GM18867 (cell line): ENCODE data around the gene DYRK1B.

Source experiments
- ATAC-seq: cut with Tn5 transposase; IDR thresholded peaks from one replicate; pipeline ENCODE4 v1.9.1; 2021; ENCODE audit warnings: mild to moderate bottlenecking, moderate library complexity; ENCODE audit not compliant: unreplicated experiment

The DYRK1B gene

DNA sequence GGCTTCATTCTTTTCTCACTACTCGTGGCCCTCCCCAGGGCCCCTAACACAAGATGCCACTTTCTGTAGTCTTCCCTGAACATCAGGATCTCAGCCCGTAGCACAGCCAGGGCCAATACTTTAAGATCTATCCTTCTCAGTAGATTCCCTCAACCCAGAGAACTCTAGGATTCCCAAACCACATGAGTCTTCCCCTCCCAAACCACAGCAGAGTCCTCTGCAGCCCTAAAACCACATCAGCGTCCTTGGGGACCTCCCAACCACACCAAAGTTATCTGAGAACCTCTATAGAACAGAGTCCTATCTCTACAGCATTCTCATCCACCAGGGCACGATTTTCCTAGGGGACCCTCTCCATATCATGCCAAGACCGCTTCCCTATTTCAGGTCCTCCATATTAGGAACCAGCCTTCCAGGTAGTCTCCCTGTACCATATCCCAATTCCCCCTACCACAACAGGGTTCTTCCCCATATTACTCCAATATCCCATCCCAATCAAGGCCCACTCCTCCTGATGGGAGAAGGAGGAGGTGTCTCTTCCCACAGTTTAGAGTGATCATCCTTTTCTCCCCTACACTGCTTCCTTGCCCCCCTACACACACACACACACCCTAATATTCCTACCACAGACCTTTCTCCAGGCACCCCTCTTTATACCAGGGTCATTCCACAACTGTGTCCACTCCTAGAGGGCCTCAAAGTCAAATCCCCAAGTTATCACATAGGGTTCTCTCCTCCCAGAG lies 1.4 kb downstream of the DYRK1B start:
- ATAC-seq, result no peak

GRCh38 chr19:39831679-39832078 lies 2.3 kb downstream of the DYRK1B start:
- no peak for ATAC-seq

GRCh38 chr19:39830847-39831246 lies 3.1 kb downstream of the DYRK1B start:
- no peak for ATAC-seq

- ATAC-seq, result no peak
These were observed 3.6 kb downstream of the DYRK1B start for GRCh38 chr19:39830406-39830805.

DNA sequence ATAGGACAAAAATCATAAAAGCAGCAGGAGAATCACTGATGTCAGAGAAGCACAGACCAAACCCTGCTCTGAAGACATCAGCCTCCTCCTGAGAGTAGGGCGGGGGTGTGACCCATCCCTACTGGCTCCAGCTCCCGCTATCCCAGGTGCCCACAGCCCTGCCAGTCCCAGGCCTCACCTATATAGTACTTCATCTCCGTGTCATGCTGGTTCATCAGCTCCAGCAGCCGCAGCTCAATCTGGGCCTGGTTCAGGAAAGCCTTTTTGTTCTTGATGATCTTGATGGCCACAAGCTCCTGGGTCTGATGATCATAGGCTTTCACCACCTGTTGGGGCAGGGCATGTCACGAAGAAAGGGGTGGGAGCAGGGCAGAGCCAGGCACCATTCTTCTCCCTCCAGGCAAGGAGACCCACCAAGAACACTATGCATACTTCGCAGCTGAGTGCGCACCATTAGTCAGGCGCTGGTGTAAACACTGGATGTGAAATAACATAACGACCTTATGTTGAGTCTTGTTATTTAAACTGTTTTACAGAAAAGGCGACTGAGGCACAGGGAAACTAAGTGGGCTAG lies 4.2 kb downstream of the DYRK1B start:
- ATAC-seq, result no peak

GRCh38 chr19:39828654-39829032 lies 5.3 kb downstream of the DYRK1B start:
- ATAC-seq, result no peak

DNA sequence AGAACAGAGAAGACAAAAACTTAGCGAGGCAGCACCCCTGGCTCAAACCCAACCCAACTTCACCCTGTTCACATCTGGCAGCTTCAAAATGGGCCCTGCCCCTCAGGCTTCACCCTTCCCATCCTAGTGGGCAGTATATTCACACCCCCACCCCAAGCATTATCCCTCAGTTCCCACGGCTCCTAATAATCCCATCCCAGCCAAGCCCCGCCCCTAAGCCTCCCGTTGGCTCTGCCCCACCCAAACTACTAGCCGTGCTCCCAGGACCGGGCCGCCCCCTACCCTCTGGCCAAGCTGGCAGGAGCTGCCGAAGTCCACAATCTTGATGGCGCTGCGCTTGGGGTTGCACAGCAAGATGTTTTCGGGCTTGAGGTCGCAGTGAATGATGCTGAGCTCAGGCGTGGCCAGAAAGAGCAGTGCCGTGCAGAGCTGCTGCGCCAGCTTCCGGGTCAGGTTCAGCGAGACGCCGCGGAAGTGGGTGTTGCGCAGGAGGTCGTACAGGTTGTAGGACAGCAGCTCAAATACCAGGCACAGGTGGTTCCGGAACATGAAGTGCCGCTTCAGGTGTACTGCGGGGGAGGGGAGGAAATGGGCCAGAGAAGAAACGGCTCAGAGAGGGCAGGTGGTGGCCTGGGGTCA lies 5.8 kb downstream of the DYRK1B start:
- ATAC-seq, result no peak

GRCh38 chr19:39827216-39827615 lies 6.7 kb downstream of the DYRK1B start:
- ATAC-seq, result no peak

GRCh38 chr19:39826311-39826945 lies 7.5 kb downstream of the DYRK1B start:
- no peak for ATAC-seq

- no peak for ATAC-seq
These were observed 8.4 kb downstream of the DYRK1B start for GRCh38 chr19:39825531-39826076.

- no peak for ATAC-seq
These were observed 8.9 kb downstream of the DYRK1B start for GRCh38 chr19:39825093-39825463.

GRCh38 chr19:39824143-39825092 lies 9.5 kb downstream of the DYRK1B start:
- peak; percentile 77 for ATAC-seq

GRCh38 chr19:39823686-39824085 lies 10.3 kb downstream of the DYRK1B start:
- no peak for ATAC-seq

GRCh38 chr19:39820696-39821095 lies 13.3 kb downstream of the DYRK1B start:
- no peak for ATAC-seq

DNA sequence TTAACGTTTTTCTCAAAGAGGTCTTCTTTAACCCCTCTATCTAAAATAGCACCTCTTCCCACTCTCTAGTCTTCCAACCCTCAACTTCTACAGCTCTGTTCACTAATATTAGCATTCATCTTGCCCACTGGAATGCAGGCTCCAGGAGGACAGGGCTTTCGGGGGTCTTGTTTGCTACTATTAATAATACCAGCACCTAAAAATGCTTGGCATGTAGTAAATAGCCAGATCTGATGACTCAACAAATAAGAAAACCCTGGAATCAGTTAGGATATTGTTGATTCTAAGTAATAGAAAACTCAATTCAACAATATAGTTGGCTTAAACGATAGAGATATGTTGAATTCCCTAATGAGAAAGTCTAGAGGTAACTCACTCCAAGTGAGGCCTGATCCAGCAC lies 14.2 kb downstream of the DYRK1B start:
- ATAC-seq, result no peak

- ATAC-seq, result peak; percentile 76
These were observed 15.3 kb downstream of the DYRK1B start for GRCh38 chr19:39818626-39819097.

GRCh38 chr19:39817888-39818561 lies 15.9 kb downstream of the DYRK1B start:
- ATAC-seq, result no peak

DNA sequence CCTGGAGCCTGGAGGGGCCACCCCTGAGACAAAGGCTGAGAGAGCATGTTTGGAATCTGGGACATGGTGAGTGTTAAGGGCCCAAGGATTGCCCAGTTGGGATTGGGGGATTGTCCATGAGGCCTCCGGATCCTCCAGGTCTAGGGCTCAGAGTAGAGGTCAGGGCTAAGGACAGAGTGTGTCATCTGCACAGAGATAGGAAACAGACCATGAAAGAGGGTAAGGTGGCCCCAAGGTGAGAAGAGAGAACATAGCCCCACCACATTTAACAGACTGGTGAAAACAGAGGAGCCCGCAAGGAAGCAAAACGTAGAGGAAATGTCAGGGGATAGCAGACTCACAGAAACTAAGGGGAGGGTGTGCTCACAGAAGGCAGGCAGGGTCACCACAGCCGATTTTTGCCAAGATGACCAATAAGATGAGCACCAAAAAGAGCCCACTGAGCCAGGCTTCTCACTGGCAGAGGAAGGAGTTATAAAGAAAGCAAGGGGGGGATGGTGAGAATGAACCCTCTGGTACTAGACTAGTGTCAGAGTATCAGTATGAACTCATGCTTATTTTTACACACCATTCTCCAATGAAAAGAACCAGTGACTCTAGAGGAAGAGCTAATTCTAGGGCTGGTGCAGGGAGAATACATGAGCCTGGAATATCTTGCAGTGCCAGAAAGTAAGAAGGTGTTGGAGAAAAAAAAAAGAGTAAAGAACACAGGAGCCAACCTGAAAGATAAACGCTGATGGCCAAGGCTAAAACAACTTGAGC lies 17.5 kb downstream of the DYRK1B start:
- no peak for ATAC-seq

DNA sequence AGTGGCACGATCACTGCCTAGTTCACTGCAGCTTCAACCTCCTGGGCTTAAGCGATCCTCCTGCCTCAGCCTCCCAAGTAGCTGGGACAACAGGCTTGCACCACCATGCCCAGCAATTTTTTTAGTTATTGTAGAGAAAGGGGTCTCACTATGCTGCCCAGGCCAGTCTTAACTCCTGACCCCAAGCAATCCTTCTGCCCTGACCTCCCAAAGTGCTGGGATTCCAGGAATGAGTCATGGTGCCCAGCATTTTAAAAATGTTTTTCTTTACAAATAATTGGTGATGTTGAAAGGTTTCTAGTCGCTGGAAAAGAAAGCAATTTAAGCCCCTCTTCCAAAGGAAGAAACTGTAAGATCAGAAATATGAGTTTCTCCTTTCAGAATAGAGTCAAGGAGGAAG lies 19.4 kb downstream of the DYRK1B start:
- ATAC-seq, result no peak
